H1 (cell line): ENCODE measurements around the gene MYO9A. TPM values are rescaled to one million over a fixed set of nuclear protein-coding genes. Genes with fewer than 3 reads are reported as not detected.

Experiments
- CTCF ChIA-PET: fragments of 300-600 bp; sonication (Branson Sonifier 250); formaldehyde crosslinking; loops from one replicate; lab custom pipeline; 2021; ENCODE audit not compliant: partially characterized antibody; lab: Charles Lee
- POLR2A ChIA-PET: fragments of 300-600 bp; sonication (Branson Sonifier 250); formaldehyde crosslinking; loops from one replicate; lab custom pipeline; 2021; ENCODE audit warnings: inconsistent platforms; ENCODE audit not compliant: partially characterized antibody; lab: Charles Lee
- DNase-seq, 2 experiments: peaks; one replicate each; pipeline versions ENCODE4 v3.0.0 to v3.0.0-alpha.2; 2010 to 2022; ENCODE audit warnings: low spot score in 2 of 2, low read depth in 1 of 2, mixed read lengths in 1 of 2
- FAIRE-seq: peaks from 2 replicates; lab custom pipeline; 2011; peaks lifted over from hg19 to GRCh38; lab: Jason Lieb, UNC
- H2AFZ ChIP-seq: 2 replicates; pipeline ENCODE4 v1.8.1; 2012; ENCODE audit warnings: low read length, inconsistent platforms
- H2AK5ac ChIP-seq: 2 replicates; pipeline ENCODE4 v1.6.1; 2013; ENCODE audit warnings: low read depth, low read length
- H2BK120ac ChIP-seq: replicated peaks from 2 replicates; pipeline ENCODE3; 2013; ENCODE audit warnings: low read depth, low read length, inconsistent platforms
- H2BK12ac ChIP-seq: 2 replicates; pipeline ENCODE4 v1.6.1; 2013; ENCODE audit warnings: low read depth, low read length
- H2BK15ac ChIP-seq: 2 replicates; pipeline ENCODE4 v1.6.1; 2013; ENCODE audit warnings: low read length
- H2BK20ac ChIP-seq: 2 replicates; pipeline ENCODE4 v1.6.1; 2013; ENCODE audit warnings: low read length
- H2BK5ac ChIP-seq: 2 replicates; pipeline ENCODE4 v1.6.1; 2013; ENCODE audit warnings: low read depth, low read length
- H3K14ac ChIP-seq: 2 replicates; pipeline ENCODE4 v1.6.1; 2013; ENCODE audit warnings: inconsistent platforms; ENCODE audit not compliant: insufficient read length
- H3K18ac ChIP-seq: 2 replicates; pipeline ENCODE4 v1.6.1; 2013; ENCODE audit warnings: low read length; ENCODE audit errors: extremely low read depth
- H3K23ac ChIP-seq: 2 replicates; pipeline ENCODE4 v1.6.1; 2013; ENCODE audit warnings: inconsistent platforms; ENCODE audit not compliant: insufficient read length
- H3K23me2 ChIP-seq: 2 replicates; pipeline ENCODE4 v1.6.1; 2013; ENCODE audit warnings: low read depth, low read length
- H3K27ac ChIP-seq: 2 replicates; pipeline ENCODE4 v1.6.1; 2011; ENCODE audit warnings: low read depth, low read length, inconsistent platforms
- H3K27me3 ChIP-seq, 4 experiments: replicated peaks in 1 of 4; 1 replicate in 1 of 4; 2 replicates in 3 of 4; pipeline versions ENCODE4 v1.6.1 to v1.8.1; 2011 to 2013; ENCODE audit warnings: low read length in 3 of 4, mild to moderate bottlenecking in 3 of 4, inconsistent platforms in 2 of 4, mixed read lengths in 2 of 4, moderate library complexity in 1 of 4; ENCODE audit not compliant: control insufficient read depth in 3 of 4, insufficient read depth in 3 of 4; ENCODE audit errors: extremely low read depth in 1 of 4
- H3K36me3 ChIP-seq, 4 experiments: 2 replicates each; pipeline versions ENCODE4 v1.6.1 to v1.8.1; 2011 to 2013; ENCODE audit warnings: mild to moderate bottlenecking in 4 of 4, low read length in 3 of 4, moderate library complexity in 2 of 4, control low read depth in 1 of 4, inconsistent platforms in 1 of 4; ENCODE audit not compliant: insufficient read depth in 4 of 4, control insufficient read depth in 2 of 4
- H3K4ac ChIP-seq: replicated peaks from 2 replicates; pipeline ENCODE3; 2013; ENCODE audit warnings: low read length, low read depth, mixed read lengths, inconsistent platforms; ENCODE audit not compliant: insufficient read length
- H3K4me1 ChIP-seq, 4 experiments: replicated peaks in 1 of 4; 1 replicate in 1 of 4; 2 replicates in 3 of 4; pipeline versions ENCODE4 v1.6.1 to v1.8.1; 2011 to 2013; ENCODE audit warnings: low read length in 3 of 4, inconsistent platforms in 2 of 4, mixed read lengths in 1 of 4; ENCODE audit not compliant: insufficient read depth in 4 of 4, control insufficient read depth in 3 of 4
- H3K4me2 ChIP-seq, 2 experiments: 2 replicates each; pipeline versions ENCODE4 v1.6.1 to v1.8.1; 2011 to 2013; ENCODE audit warnings: low read depth in 2 of 2, low read length in 2 of 2, control low read depth in 1 of 2, inconsistent platforms in 1 of 2, mild to moderate bottlenecking in 1 of 2; ENCODE audit not compliant: insufficient read depth in 1 of 2
- H3K4me3 ChIP-seq, 4 experiments: fragments of 200-600, 300-600 bp in 1 of 4; sonication (generic), shearing (Covaris generic), sonication (Bioruptor Twin) in 1 of 4; 2 replicates each; pipeline versions ENCODE4 v1.5.1 to v1.8.1; 2011 to 2016; ENCODE audit warnings: low read length in 4 of 4, low read depth in 3 of 4, control low read depth in 2 of 4, inconsistent platforms in 2 of 4, mild to moderate bottlenecking in 2 of 4, mixed read lengths in 1 of 4, moderate library complexity in 1 of 4; ENCODE audit not compliant: insufficient read depth in 2 of 4; ENCODE audit errors: extremely low read depth in 1 of 4
- H3K56ac ChIP-seq: replicated peaks from 2 replicates; pipeline ENCODE3; 2013; ENCODE audit warnings: low read depth, mild to moderate bottlenecking, mixed read lengths, low read length, inconsistent platforms; ENCODE audit not compliant: insufficient read length
- H3K79me1 ChIP-seq: 2 replicates; pipeline ENCODE4 v1.6.1; 2013; ENCODE audit warnings: low read depth, low read length, control low read depth
- H3K79me2 ChIP-seq, 2 experiments: 2 replicates each; pipeline versions ENCODE4 v1.6.1 to v1.8.1; 2012 to 2013; ENCODE audit warnings: low read length in 2 of 2, mild to moderate bottlenecking in 2 of 2, inconsistent platforms in 1 of 2; ENCODE audit not compliant: insufficient read depth in 2 of 2, control insufficient read depth in 1 of 2
- H3K9ac ChIP-seq, 4 experiments: replicated peaks in 1 of 4; 1 replicate in 1 of 4; 2 replicates in 3 of 4; pipeline versions ENCODE4 v1.6.1 to v1.8.1; 2011 to 2013; ENCODE audit warnings: low read depth in 3 of 4, low read length in 3 of 4, control low read depth in 2 of 4, mild to moderate bottlenecking in 2 of 4, moderate library complexity in 2 of 4, inconsistent platforms in 1 of 4; ENCODE audit errors: extremely low read depth in 1 of 4
- H3K9me3 ChIP-seq, 2 experiments: 2 replicates each; pipeline versions ENCODE4 v1.6.1 to v1.8.1; 2012 to 2013; ENCODE audit warnings: mild to moderate bottlenecking in 2 of 2, moderate library complexity in 2 of 2, control low read depth in 1 of 2, inconsistent platforms in 1 of 2, low read depth in 1 of 2, low read length in 1 of 2, mixed read lengths in 1 of 2; ENCODE audit not compliant: insufficient read depth in 2 of 2
- H4K20me1 ChIP-seq, 2 experiments: replicated peaks in 1 of 2; 2 replicates each; pipeline versions ENCODE3 to v1.8.1; 2011 to 2013; ENCODE audit warnings: inconsistent platforms in 2 of 2, low read length in 2 of 2, mild to moderate bottlenecking in 1 of 2; ENCODE audit not compliant: insufficient read depth in 2 of 2, control insufficient read depth in 1 of 2
- H4K5ac ChIP-seq: 2 replicates; pipeline ENCODE4 v1.6.1; 2013; ENCODE audit warnings: low read length, low read depth, mixed read lengths, inconsistent platforms; ENCODE audit not compliant: insufficient read length
- H4K8ac ChIP-seq: 2 replicates; pipeline ENCODE4 v1.8.0; 2013; ENCODE audit warnings: mild to moderate bottlenecking, moderate library complexity, low read length, inconsistent platforms; ENCODE audit not compliant: insufficient read depth; ENCODE audit errors: extremely low read depth
- H4K91ac ChIP-seq: replicated peaks from 2 replicates; pipeline ENCODE3; 2013; ENCODE audit warnings: low read length, mixed read lengths, inconsistent platforms; ENCODE audit not compliant: insufficient read length
- BACH1 ChIP-seq: IDR thresholded peaks from 2 replicates; pipeline ENCODE4 v1.6.1; 2012; ENCODE audit warnings: low read length, improper control_type of control experiment
- EP300 ChIP-seq, 2 experiments: IDR thresholded peaks; 1 replicate in 1 of 2; 2 replicates in 1 of 2; pipeline ENCODE4 v1.6.1; 2011 to 2012; ENCODE audit warnings: low read depth in 2 of 2, low read length in 2 of 2, mild to moderate bottlenecking in 2 of 2, borderline replicate concordance in 1 of 2, inconsistent platforms in 1 of 2, moderate library complexity in 1 of 2
- FOSL1 ChIP-seq: IDR thresholded peaks from 2 replicates; pipeline ENCODE4 v1.6.1; 2011; ENCODE audit warnings: mild to moderate bottlenecking, low read depth, low read length, moderate library complexity; ENCODE audit not compliant: insufficient read depth
- KDM5A ChIP-seq: fragments of 200-600 bp; IDR thresholded peaks from 2 replicates; pipeline ENCODE4 v1.7.1; 2012; ENCODE audit warnings: mild to moderate bottlenecking, low read length, inconsistent platforms, mixed read lengths
- NRF1 ChIP-seq: IDR thresholded peaks from 2 replicates; pipeline ENCODE4 v1.6.1; 2011; ENCODE audit warnings: mild to moderate bottlenecking, low read depth, low read length, improper control_type of control experiment
- SIN3A ChIP-seq, 2 experiments: IDR thresholded peaks in 1 of 2; conservative IDR thresholded peaks in 1 of 2; 2 replicates each; pipeline ENCODE4 v1.6.1; 2011 to 2012; ENCODE audit warnings: low read length in 2 of 2, improper control_type of control experiment in 1 of 2, low read depth in 1 of 2, mild to moderate bottlenecking in 1 of 2
- SP1 ChIP-seq: IDR thresholded peaks from 2 replicates; pipeline ENCODE4 v1.6.1; 2011; ENCODE audit warnings: low read depth, low read length
- SP4 ChIP-seq: IDR thresholded peaks from 2 replicates; pipeline ENCODE4 v1.6.1; 2012; ENCODE audit warnings: low read length, inconsistent platforms
- TEAD4 ChIP-seq: IDR thresholded peaks from 2 replicates; pipeline ENCODE4 v1.6.1; 2012; ENCODE audit warnings: low read depth, low read length, inconsistent platforms, mixed read lengths
- WGBS, 2 experiments: shearing (Covaris generic) in 1 of 2; methylation state at CpG; one replicate each; pipeline versions ENCODE4 v1.1.6 to v1.1.7; 2013 to 2015; ENCODE audit warnings: low lambda C conversion rate in 2 of 2, mixed read lengths in 2 of 2, inconsistent platforms in 1 of 2, low coverage in 1 of 2, missing lambda C conversion rate in 1 of 2; ENCODE audit not compliant: insufficient replicate concordance in 2 of 2, insufficient coverage in 1 of 2, insufficient read length in 1 of 2; ENCODE audit errors: extremely low coverage in 1 of 2, missing lambda C conversion rate in 1 of 2; 5-methylcytosine and 5-hydroxymethylcytosine counted together
- polyA plus RNA-seq, 7 experiments: library from polyadenylated mRNA; depleted of rRNA in 3 of 7; stranded (reverse) in 5 of 7; unstranded in 2 of 7; fragments of >200 nt in 5 of 7; fragments of 200-250 nt in 2 of 7; gene quantifications; 1 replicate in 5 of 7; 2 replicates in 1 of 7; 4 replicates in 1 of 7; pipeline versions ENCODE4 v1.2.1 to v1.2.3, GENCODE V29; 2011 to 2013; ENCODE audit warnings: missing spikeins in 2 of 7, mixed read lengths in 2 of 7
- total RNA-seq: library from RNA; stranded (reverse); fragmentation: NEBNext Ultra II Directional; extraction: Animal tissue kit (Norgen Biotek cat#: 25700); gene quantifications from 2 replicates; pipeline ENCODE4 v1.2.1, GENCODE V29; 2021
- TF ChIP-seq, protein P1 (sequence below): IDR thresholded peaks from 2 replicates; pipeline ENCODE4 v1.6.1; 2011; ENCODE audit warnings: low read length, improper control_type of control experiment
- TF ChIP-seq, protein P2 (sequence below), 3 experiments: IDR thresholded peaks; 1 replicate in 2 of 3; 2 replicates in 1 of 3; pipeline versions ENCODE4 v1.5.1 to v1.6.1; 2011; ENCODE audit warnings: low read length in 3 of 3, mild to moderate bottlenecking in 3 of 3, inconsistent platforms in 2 of 3, low read depth in 1 of 3, moderate library complexity in 1 of 3; ENCODE audit not compliant: insufficient read depth in 1 of 3; ENCODE audit errors: control extremely low read depth in 1 of 3

Gene MYO9A
- total and polyA plus RNA-seq, 2 of the 8 experiments (the other 6 are each of a cell fraction or from before 2014, with no cell fraction given) = 3.9 to 26.0 TPM

DNA sequence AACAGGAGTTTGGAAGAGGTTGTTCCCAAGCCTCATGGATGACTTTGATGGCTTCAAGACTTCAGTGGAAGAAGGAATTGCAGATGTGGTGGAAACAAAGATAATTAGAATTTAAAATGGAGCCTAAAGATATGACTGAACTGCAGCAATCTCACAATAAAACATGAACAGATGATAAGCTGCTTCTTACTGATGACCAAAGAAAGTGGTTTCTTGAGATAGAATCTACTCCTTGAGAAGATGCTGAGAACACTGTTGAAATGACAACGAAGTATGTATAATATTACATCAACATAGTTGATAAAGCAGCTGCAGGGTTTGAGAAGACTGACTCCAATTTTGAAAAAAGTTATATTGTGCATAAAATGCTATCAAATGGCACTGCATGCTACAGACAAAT lies 21.2 kb downstream of the MYO9A start:
- Histone ChIP-seq H4K20me1 (no peaks in the 10 kb centered on the region), H2BK120ac (no peak overlapping the region), H3K79me2 (no peaks in the 10 kb centered on the region), H3K14ac (no peak overlapping the region), H3K27me3 (peaks cover 0 to 1% (median 0%) of the 10 kb centered on the region in 4 experiments; a peak in 1 of 7 replicates), H4K5ac (no peak overlapping the region), H2AK5ac (no peak overlapping the region), H3K27ac (no peak overlapping the region), H3K36me3 (no peaks in the 10 kb centered on the region; a peak in 1 of 8 replicates), H2BK12ac (no peak overlapping the region), H2AFZ (no peak overlapping the region), H4K91ac (no peak overlapping the region), H4K8ac (no peak overlapping the region), H3K79me1 (no peaks in the 10 kb centered on the region), H3K56ac (no peak overlapping the region), H3K4ac (no peak overlapping the region), H3K18ac (no peak overlapping the region), H3K4me1 (no peaks in the 10 kb centered on the region), H3K4me3 (no peak overlapping the region), H3K23ac (no peak overlapping the region), H3K9me3 (no peaks in the 10 kb centered on the region), H2BK5ac (no peak overlapping the region), H3K4me2 (no peak overlapping the region), H3K23me2 (no peaks in the 10 kb centered on the region; the same call in 1 of the 2 replicates), H2BK20ac (no peak overlapping the region), H2BK15ac (no peak overlapping the region), H3K9ac (no peak overlapping the region)
- CTCF ChIA-PET = no interaction called here
- FAIRE-seq (no peak), DNase-seq (no peak)
- POLR2A ChIA-PET = no interaction called here
- WGBS, 2 experiments = 86% methylated on average over 1 of the region's 1 CpG; no CpG with 5 or more reads in 1 of the 2 experiments
- TF ChIP-seq EP300 (IDR thresholded peaks at IDR 0.05; ENCODE audit: borderline replicate concordance in 1 of 2, low read depth in 2 of 2, low read length in 2 of 2) (no peak), SP4 (no peak), SP1 (no peak), KDM5A (no peak), BACH1 (no peak), NRF1 (no peak), FOSL1 (no peak), SIN3A (conservative IDR thresholded peaks at IDR 0.05 in 1 of 2, IDR thresholded peaks at IDR 0.05 in 1 of 2; ENCODE audit: low read depth in 1 of 2, low read length in 2 of 2) (no peak), TEAD4 (no peak)
- TF ChIP-seq, protein P1, sequence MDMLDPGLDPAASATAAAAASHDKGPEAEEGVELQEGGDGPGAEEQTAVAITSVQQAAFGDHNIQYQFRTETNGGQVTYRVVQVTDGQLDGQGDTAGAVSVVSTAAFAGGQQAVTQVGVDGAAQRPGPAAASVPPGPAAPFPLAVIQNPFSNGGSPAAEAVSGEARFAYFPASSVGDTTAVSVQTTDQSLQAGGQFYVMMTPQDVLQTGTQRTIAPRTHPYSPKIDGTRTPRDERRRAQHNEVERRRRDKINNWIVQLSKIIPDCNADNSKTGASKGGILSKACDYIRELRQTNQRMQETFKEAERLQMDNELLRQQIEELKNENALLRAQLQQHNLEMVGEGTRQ = no peak
- TF ChIP-seq, protein P2, sequence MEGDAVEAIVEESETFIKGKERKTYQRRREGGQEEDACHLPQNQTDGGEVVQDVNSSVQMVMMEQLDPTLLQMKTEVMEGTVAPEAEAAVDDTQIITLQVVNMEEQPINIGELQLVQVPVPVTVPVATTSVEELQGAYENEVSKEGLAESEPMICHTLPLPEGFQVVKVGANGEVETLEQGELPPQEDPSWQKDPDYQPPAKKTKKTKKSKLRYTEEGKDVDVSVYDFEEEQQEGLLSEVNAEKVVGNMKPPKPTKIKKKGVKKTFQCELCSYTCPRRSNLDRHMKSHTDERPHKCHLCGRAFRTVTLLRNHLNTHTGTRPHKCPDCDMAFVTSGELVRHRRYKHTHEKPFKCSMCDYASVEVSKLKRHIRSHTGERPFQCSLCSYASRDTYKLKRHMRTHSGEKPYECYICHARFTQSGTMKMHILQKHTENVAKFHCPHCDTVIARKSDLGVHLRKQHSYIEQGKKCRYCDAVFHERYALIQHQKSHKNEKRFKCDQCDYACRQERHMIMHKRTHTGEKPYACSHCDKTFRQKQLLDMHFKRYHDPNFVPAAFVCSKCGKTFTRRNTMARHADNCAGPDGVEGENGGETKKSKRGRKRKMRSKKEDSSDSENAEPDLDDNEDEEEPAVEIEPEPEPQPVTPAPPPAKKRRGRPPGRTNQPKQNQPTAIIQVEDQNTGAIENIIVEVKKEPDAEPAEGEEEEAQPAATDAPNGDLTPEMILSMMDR (IDR thresholded peaks at IDR 0.05; ENCODE audit: control extremely low read depth in 1 of 3, insufficient read depth in 1 of 3, low read depth in 1 of 3, low read length in 3 of 3) = no peak
